ENCODE results near the gene RIMS1.

- TF ChIP-seq CTCF (IDR thresholded peaks at IDR 0.05; ENCODE audit: low read depth, low read length, missing input control) (no peak), REST (IDR thresholded peaks at IDR 0.05) (no peak), GABPA (IDR thresholded peaks at IDR 0.05 in 1 of 2, conservative IDR thresholded peaks at IDR 0.05 in 1 of 2) (no peak), ZBTB33 (IDR thresholded peaks at IDR 0.05) (no peak), HNF4A (conservative IDR thresholded peaks at IDR 0.05) (no peak), SP1 (IDR thresholded peaks at IDR 0.05) (no peak), YY1 (IDR thresholded peaks at IDR 0.05) (no peak), TAF1 (conservative IDR thresholded peaks at IDR 0.05) (no peak), ATF3 (IDR thresholded peaks at IDR 0.05) (no peak), MAX (IDR thresholded peaks at IDR 0.05) (no peak), JUND (IDR thresholded peaks at IDR 0.05) (no peak), RAD21 (IDR thresholded peaks at IDR 0.05) (no peak), HNF4G (IDR thresholded peaks at IDR 0.05) (no peak)
Observed at GRCh38 chr6:72035486-72035885, 149.1 kb downstream of the RIMS1 start.

Data from liver (tissue), 3 donors.